HG03432 (cell line): ENCODE measurements around the gene CLSTN2.

Experiments used
- ATAC-seq: cut with Tn5 transposase; IDR thresholded peaks from one replicate; pipeline ENCODE4 v1.9.1; 2021; ENCODE audit warnings: mild to moderate bottlenecking, moderate library complexity; ENCODE audit not compliant: unreplicated experiment

The CLSTN2 gene

GRCh38 chr3:140223197-140223596, 288.2 kb downstream of the CLSTN2 start:
- ATAC-seq = no peak

GRCh38 chr3:140223631-140224030, 288.6 kb downstream of the CLSTN2 start:
- ATAC-seq = no peak

GRCh38 chr3:140224307-140224706, 289.3 kb downstream of the CLSTN2 start:
- ATAC-seq = no peak

- ATAC-seq = no peak
These were observed 291.0 kb downstream of the CLSTN2 start for GRCh38 chr3:140225996-140226395.

- ATAC-seq = no peak
These were observed 298.7 kb downstream of the CLSTN2 start for GRCh38 chr3:140233702-140234101.

- ATAC-seq = no peak
These were observed 299.3 kb downstream of the CLSTN2 start for GRCh38 chr3:140234256-140234655.

- ATAC-seq = no peak
These were observed 302.0 kb downstream of the CLSTN2 start for GRCh38 chr3:140236836-140237501.

- ATAC-seq = no peak
These were observed 303.8 kb downstream of the CLSTN2 start for GRCh38 chr3:140238646-140239314.

GRCh38 chr3:140242818-140243276, 307.9 kb downstream of the CLSTN2 start:
- ATAC-seq = no peak

GRCh38 chr3:140243575-140243974, 308.6 kb downstream of the CLSTN2 start:
- no peak for ATAC-seq

GRCh38 chr3:140244893-140245292, 309.9 kb downstream of the CLSTN2 start:
- ATAC-seq = no peak

GRCh38 chr3:140246578-140246977, 311.6 kb downstream of the CLSTN2 start:
- ATAC-seq = no peak

- ATAC-seq = no peak
These were observed 312.8 kb downstream of the CLSTN2 start for GRCh38 chr3:140247775-140248174.

- ATAC-seq = no peak
These were observed 314.2 kb downstream of the CLSTN2 start for GRCh38 chr3:140249188-140249587.

- no peak for ATAC-seq
These were observed 315.2 kb downstream of the CLSTN2 start for GRCh38 chr3:140250010-140250855.

GRCh38 chr3:140250945-140251344, 316.0 kb downstream of the CLSTN2 start:
- no peak for ATAC-seq

GRCh38 chr3:140251678-140252077, 316.7 kb downstream of the CLSTN2 start:
- no peak for ATAC-seq

GRCh38 chr3:140252812-140253656, 318.0 kb downstream of the CLSTN2 start:
- ATAC-seq = no peak

- no peak for ATAC-seq
These were observed 323.3 kb downstream of the CLSTN2 start for GRCh38 chr3:140258222-140258724.

- no peak for ATAC-seq
These were observed 330.3 kb downstream of the CLSTN2 start for GRCh38 chr3:140265302-140265701.
